ENCODE measurements around the gene SYNE1.

- no peak for TF ChIP-seq EP300 (IDR thresholded peaks at IDR 0.05)
- TF ChIP-seq POLR2A (IDR thresholded peaks at IDR 0.05): no peak
- TF ChIP-seq CTCF (IDR thresholded peaks at IDR 0.05): no peak
- TF ChIP-seq POLR2AphosphoS5 (IDR thresholded peaks at IDR 0.05): no peak
Measured at GRCh38 chr6:152540381-152540780, 96.8 kb downstream of the SYNE1 start.
